Neural progenitor cell (in vitro differentiated cells): ENCODE results near the gene SV2B. TPM values are rescaled to one million over a fixed set of nuclear protein-coding genes. Genes with fewer than 3 reads are reported as not detected.

Source experiments
- DNase-seq: peaks from one replicate; pipeline ENCODE4 v3.0.0-alpha.2; 2016; ENCODE audit warnings: low spot score
- H2AFZ ChIP-seq: fragments of 200-600 bp; sonication (generic); replicated peaks from 2 replicates; pipeline ENCODE4 v1.6.1; 2016; ENCODE audit warnings: antibody characterized with exemption
- H3F3A ChIP-seq: fragments of 200-600 bp; sonication (generic); 2 replicates; pipeline ENCODE4 v1.6.1; 2016; ENCODE audit warnings: antibody characterized with exemption, low read depth
- H3K27ac ChIP-seq: fragments of 200-600 bp; sonication (generic); 2 replicates; pipeline ENCODE4 v1.5.1; 2016; ENCODE audit warnings: mild to moderate bottlenecking
- H3K27me3 ChIP-seq: fragments of 200-600 bp; sonication (generic); 2 replicates; pipeline ENCODE4 v1.6.1; 2016; ENCODE audit warnings: mild to moderate bottlenecking, moderate library complexity
- H3K36me3 ChIP-seq: fragments of 200-600 bp; sonication (generic); 2 replicates; pipeline ENCODE4 v1.5.1; 2016
- H3K4me1 ChIP-seq: fragments of 200-600 bp; sonication (generic); 2 replicates; pipeline ENCODE4 v1.6.1; 2016; ENCODE audit warnings: mixed run types
- H3K4me2 ChIP-seq: fragments of 200-600 bp; sonication (generic); 2 replicates; pipeline ENCODE4 v1.6.1; 2016
- H3K4me3 ChIP-seq: fragments of 200-600 bp; sonication (generic); 2 replicates; pipeline ENCODE4 v1.5.1; 2016
- H3K79me2 ChIP-seq: fragments of 200-600 bp; sonication (generic); 2 replicates; pipeline ENCODE4 v1.6.1; 2016; ENCODE audit warnings: low read depth
- H3K9ac ChIP-seq: fragments of 200-600 bp; sonication (generic); 2 replicates; pipeline ENCODE4 v1.6.1; 2016
- H3K9me3 ChIP-seq: fragments of 200-600 bp; sonication (generic); 2 replicates; pipeline ENCODE4 v1.5.1; 2016; ENCODE audit warnings: low read depth
- H4K20me1 ChIP-seq: fragments of 200-600 bp; sonication (generic); 2 replicates; pipeline ENCODE4 v1.6.1; 2016; ENCODE audit warnings: low read depth
- H3K27ac Mint-ChIP-seq: 3 replicates; pipeline ENCODE4 v1.8.0; 2021; ENCODE audit warnings: mixed read lengths
- H3K27me3 Mint-ChIP-seq: 2 replicates; pipeline ENCODE4 v1.8.0; 2022; ENCODE audit warnings: low read depth, mild to moderate bottlenecking, inconsistent platforms, moderate library complexity, mixed read lengths; ENCODE audit not compliant: insufficient read depth
- H3K36me3 Mint-ChIP-seq: 3 replicates; pipeline ENCODE4 v1.8.0; 2021; ENCODE audit warnings: mixed read lengths
- H3K4me1 Mint-ChIP-seq: 3 replicates; pipeline ENCODE4 v1.8.0; 2021; ENCODE audit warnings: mixed read lengths
- H3K4me3 Mint-ChIP-seq: 3 replicates; pipeline ENCODE4 v1.8.0; 2021; ENCODE audit warnings: mild to moderate bottlenecking, moderate library complexity, mixed read lengths
- H3K9me3 Mint-ChIP-seq: 3 replicates; pipeline ENCODE4 v1.8.0; 2020; ENCODE audit warnings: mixed read lengths
- EZH2 ChIP-seq: fragments of 200-600 bp; sonication (generic); IDR thresholded peaks from 2 replicates; pipeline ENCODE4 v1.6.1; 2017; ENCODE audit warnings: antibody characterized with exemption, mild to moderate bottlenecking, moderate library complexity
- EZH2phosphoT487 ChIP-seq: fragments of 200-600 bp; sonication (generic); IDR thresholded peaks from 2 replicates; pipeline ENCODE4 v1.6.1; 2017; ENCODE audit warnings: antibody characterized with exemption
- total RNA-seq: library from RNA; depleted of rRNA; stranded (reverse); fragments of >200 nt; gene quantifications from 2 replicates; pipeline ENCODE4 v1.2.3, GENCODE V29; 2015; ENCODE audit warnings: low replicate concordance
- TF ChIP-seq, protein P1 (sequence below): fragments of 200-600 bp; sonication (generic); IDR thresholded peaks from 2 replicates; pipeline ENCODE4 v1.5.1; 2017; ENCODE audit warnings: antibody characterized with exemption, mild to moderate bottlenecking

SV2B gene
- total RNA-seq, 1 donor from 2014 or later: 0.02 TPM

DNA sequence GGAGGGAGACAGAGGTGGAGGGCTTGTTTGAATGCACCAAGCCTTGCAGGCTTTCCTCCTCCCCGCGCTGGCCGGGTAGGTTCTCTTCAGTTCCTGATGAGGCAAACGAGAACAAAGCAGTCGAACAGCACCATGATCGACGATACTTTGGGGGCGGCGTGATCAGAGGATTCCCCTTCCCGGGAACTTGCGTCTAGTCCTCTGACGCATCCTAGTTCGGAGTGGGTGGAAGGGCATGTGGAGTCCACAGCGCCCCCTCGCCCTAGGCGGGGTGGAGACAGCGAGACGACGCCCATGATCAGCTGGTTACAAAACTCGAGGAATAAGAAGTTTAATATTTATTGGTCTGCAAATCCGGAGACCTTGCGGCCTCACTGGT lies 452 bp upstream of the SV2B start:
- peaks cover 47% of the 10 kb centered on the region for H3K27me3 Mint-ChIP-seq
- Histone ChIP-seq H3K9ac (no peak overlapping the region), H3K36me3 (no peaks in the 10 kb centered on the region), H2AFZ (peak overlapping the region; percentile 96), H3K4me2 (peak overlapping the region; percentile 94), H3F3A (peaks cover 9% of the 10 kb centered on the region), H4K20me1 (peaks cover 9% of the 10 kb centered on the region), H3K27ac (no peak overlapping the region), H3K27me3 (peaks cover 95% of the 10 kb centered on the region), H3K9me3 (no peaks in the 10 kb centered on the region), H3K4me1 (peaks cover 14% of the 10 kb centered on the region), H3K4me3 (peak overlapping the region; percentile 56), H3K79me2 (no peaks in the 10 kb centered on the region)
- peaks cover 9% of the 10 kb centered on the region for H3K4me1 Mint-ChIP-seq
- no peaks in the 10 kb centered on the region for H3K36me3 Mint-ChIP-seq
- peak overlapping the region; percentile 85 for H3K4me3 Mint-ChIP-seq
- no peaks in the 10 kb centered on the region for H3K9me3 Mint-ChIP-seq
- TF ChIP-seq EZH2: no peak
- TF ChIP-seq, protein P1, sequence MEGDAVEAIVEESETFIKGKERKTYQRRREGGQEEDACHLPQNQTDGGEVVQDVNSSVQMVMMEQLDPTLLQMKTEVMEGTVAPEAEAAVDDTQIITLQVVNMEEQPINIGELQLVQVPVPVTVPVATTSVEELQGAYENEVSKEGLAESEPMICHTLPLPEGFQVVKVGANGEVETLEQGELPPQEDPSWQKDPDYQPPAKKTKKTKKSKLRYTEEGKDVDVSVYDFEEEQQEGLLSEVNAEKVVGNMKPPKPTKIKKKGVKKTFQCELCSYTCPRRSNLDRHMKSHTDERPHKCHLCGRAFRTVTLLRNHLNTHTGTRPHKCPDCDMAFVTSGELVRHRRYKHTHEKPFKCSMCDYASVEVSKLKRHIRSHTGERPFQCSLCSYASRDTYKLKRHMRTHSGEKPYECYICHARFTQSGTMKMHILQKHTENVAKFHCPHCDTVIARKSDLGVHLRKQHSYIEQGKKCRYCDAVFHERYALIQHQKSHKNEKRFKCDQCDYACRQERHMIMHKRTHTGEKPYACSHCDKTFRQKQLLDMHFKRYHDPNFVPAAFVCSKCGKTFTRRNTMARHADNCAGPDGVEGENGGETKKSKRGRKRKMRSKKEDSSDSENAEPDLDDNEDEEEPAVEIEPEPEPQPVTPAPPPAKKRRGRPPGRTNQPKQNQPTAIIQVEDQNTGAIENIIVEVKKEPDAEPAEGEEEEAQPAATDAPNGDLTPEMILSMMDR: peak; percentile 44
- no peak overlapping the region for H3K27ac Mint-ChIP-seq
- peak; percentile 72 for DNase-seq

DNA sequence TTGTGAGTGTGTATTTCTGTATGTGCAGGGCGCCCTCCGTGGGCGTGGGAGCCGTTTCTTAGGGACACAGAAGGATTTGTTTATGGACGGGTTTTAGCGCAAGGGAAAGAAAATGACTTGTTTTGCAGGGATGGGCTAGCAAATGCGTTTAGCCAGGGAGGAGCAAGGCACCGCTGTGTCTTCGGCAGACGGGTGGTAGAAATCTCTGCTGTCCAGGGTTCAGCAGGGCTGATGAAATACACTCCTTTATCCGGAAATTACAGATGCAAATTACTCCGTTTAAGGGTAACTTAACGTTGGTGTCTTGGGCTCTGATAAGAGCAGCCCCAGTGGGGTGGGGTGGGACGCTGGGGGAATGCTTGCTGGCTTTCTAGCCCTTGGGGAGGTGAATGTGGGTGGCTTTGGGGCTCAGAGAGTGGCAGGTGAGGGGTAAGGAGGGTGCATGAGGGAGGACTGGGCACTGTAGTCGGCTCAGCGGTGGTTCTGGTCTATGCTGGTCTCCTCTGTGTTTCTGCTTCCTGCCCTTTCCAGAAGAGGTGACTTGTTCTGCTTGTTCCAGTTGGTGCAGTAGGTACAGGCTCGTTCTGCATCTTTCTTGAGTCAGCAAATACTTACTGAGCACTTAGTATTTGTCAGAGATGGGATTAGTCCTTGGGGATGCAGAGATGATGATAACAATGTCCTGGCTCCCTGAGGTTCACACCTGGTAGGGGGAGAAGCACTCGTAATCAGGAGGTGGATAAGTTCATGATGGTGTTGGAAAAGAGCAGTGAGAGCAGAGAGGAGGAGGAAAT lies 954 bp downstream of the SV2B start:
- H2AFZ ChIP-seq: peak overlapping the region; percentile 96

DNA sequence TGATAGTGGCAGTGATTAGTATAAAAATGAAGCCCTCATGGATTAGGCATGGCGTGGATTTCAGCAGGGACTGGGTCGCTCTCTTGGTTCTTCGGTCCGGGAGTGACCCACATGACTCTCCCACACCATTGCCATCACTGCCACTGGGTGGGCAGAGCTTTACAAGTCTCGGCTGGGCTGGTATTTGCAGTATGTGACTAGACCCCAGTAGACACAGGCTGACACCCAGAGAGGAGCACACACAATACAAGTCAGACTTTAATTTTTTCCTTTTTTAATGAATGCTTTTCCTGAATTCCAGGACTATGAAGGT lies 1.5 kb downstream of the SV2B start:
- Histone ChIP-seq H3K79me2 (no peaks in the 10 kb centered on the region), H3K9me3 (no peaks in the 10 kb centered on the region), H3K9ac (no peak overlapping the region), H3K27ac (no peak overlapping the region), H3F3A (peaks cover 9% of the 10 kb centered on the region), H3K36me3 (no peaks in the 10 kb centered on the region), H3K27me3 (peaks cover 93% of the 10 kb centered on the region), H4K20me1 (peaks cover 9% of the 10 kb centered on the region), H3K4me3 (no peak overlapping the region), H3K4me2 (no peak overlapping the region), H2AFZ (no peak overlapping the region), H3K4me1 (peaks cover 14% of the 10 kb centered on the region)
- H3K9me3 Mint-ChIP-seq: no peaks in the 10 kb centered on the region
- H3K4me3 Mint-ChIP-seq: no peak overlapping the region
- no peak overlapping the region for H3K27ac Mint-ChIP-seq
- H3K36me3 Mint-ChIP-seq: no peaks in the 10 kb centered on the region
- peaks cover 47% of the 10 kb centered on the region for H3K27me3 Mint-ChIP-seq
- TF ChIP-seq, protein P1: no peak
- TF ChIP-seq EZH2phosphoT487 (no peak), EZH2 (no peak)
- H3K4me1 Mint-ChIP-seq: peaks cover 9% of the 10 kb centered on the region
- no peak for DNase-seq

More for the DNA sequence above, 954 bp downstream of the SV2B start:
- H3K27ac ChIP-seq: no peak overlapping the region
- H3K4me1 ChIP-seq: peaks cover 14% of the 10 kb centered on the region
- Mint-ChIP-seq H3K27me3 (peaks cover 47% of the 10 kb centered on the region), H3K4me1 (peaks cover 9% of the 10 kb centered on the region), H3K4me3 (peak overlapping the region; percentile 82), H3K9me3 (no peaks in the 10 kb centered on the region), H3K27ac (no peak overlapping the region), H3K36me3 (no peaks in the 10 kb centered on the region)
- H3K27me3 ChIP-seq: peaks cover 93% of the 10 kb centered on the region
- peak; percentile 23 for DNase-seq
- H3K4me3 ChIP-seq: peak overlapping the region; percentile 56
- H3F3A ChIP-seq: peaks cover 9% of the 10 kb centered on the region
- no peak overlapping the region for H3K9ac ChIP-seq
- peaks cover 9% of the 10 kb centered on the region for H4K20me1 ChIP-seq
- H3K4me2 ChIP-seq: peak overlapping the region; percentile 94
- H3K36me3 ChIP-seq: no peaks in the 10 kb centered on the region
- no peaks in the 10 kb centered on the region for H3K9me3 ChIP-seq
- TF ChIP-seq, protein P1: no peak
- TF ChIP-seq EZH2 (peak; percentile 12), EZH2phosphoT487 (peak; percentile 73)
- no peaks in the 10 kb centered on the region for H3K79me2 ChIP-seq
